ENCODE measurements around the gene AGPS.

GRCh38 chr2:177402096-177402495 lies 9.5 kb downstream of the AGPS start:
- TF ChIP-seq CTCF (IDR thresholded peaks at IDR 0.05; ENCODE audit: low read depth, low read length, missing input control) (no peak), RAD21 (IDR thresholded peaks at IDR 0.05) (no peak), REST (IDR thresholded peaks at IDR 0.05) (no peak), MAX (IDR thresholded peaks at IDR 0.05) (no peak), FOXA1 (IDR thresholded peaks at IDR 0.05) (no peak), ATF3 (IDR thresholded peaks at IDR 0.05) (no peak), SP1 (IDR thresholded peaks at IDR 0.05) (no peak), EGR1 (IDR thresholded peaks at IDR 0.05; ENCODE audit: low read depth in 2 of 2) (no peak), RXRA (IDR thresholded peaks at IDR 0.05) (no peak), NR2F2 (IDR thresholded peaks at IDR 0.05) (no peak)
